T-helper 1 cell treated with Interleukin-12 subunit alpha and Interleukin-12 subunit beta and Interleukin-4 antibody, amounts not matched to agents 30 μg/mL and 1 μg/mL, for 36 hours (primary cell): Measurements from ENCODE around the gene EXOC4.

ENCODE experiments used
- H3K27ac Mint-ChIP-seq: one replicate; pipeline ENCODE4 v1.8.0; 2021; ENCODE audit warnings: mild to moderate bottlenecking, mixed read lengths
- H3K27me3 Mint-ChIP-seq: one replicate; pipeline ENCODE4 v1.8.0; 2021; ENCODE audit warnings: low read depth, mixed read lengths
- H3K36me3 Mint-ChIP-seq: one replicate; pipeline ENCODE4 v1.8.0; 2021; ENCODE audit warnings: low read depth, mixed read lengths
- H3K4me1 Mint-ChIP-seq: one replicate; pipeline ENCODE4 v1.8.0; 2021; ENCODE audit warnings: low read depth, mixed read lengths
- H3K4me3 Mint-ChIP-seq: one replicate; pipeline ENCODE4 v1.8.0; 2021; ENCODE audit warnings: mild to moderate bottlenecking, moderate library complexity, mixed read lengths
- H3K9me3 Mint-ChIP-seq: one replicate; pipeline ENCODE4 v1.8.0; 2021; ENCODE audit warnings: mixed read lengths

Gene EXOC4

DNA sequence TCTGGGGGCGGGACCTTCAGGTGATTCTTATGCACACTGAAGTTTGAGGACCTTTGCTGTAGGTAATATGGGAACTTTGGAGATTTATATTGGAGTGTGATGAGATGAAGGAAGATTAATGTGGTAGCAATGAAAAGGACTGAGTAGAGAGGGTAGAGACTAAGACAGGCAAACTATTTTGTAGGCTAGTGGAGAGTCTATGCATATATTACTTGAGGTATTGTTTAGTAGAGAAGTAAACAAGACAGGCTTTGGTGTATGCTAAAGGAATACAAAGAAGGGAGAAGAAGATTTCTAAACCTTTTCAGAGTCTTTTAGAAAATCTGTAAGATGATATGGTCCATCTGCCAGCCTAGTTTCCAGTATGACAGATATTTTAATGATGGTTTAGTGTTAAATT lies 129.1 kb downstream of the EXOC4 start:
- Mint-ChIP-seq H3K9me3 (no peaks in the 10 kb centered on the region), H3K27ac (no peak overlapping the region), H3K27me3 (no peaks in the 10 kb centered on the region), H3K4me1 (no peaks in the 10 kb centered on the region), H3K4me3 (no peak overlapping the region), H3K36me3 (no peaks in the 10 kb centered on the region)

DNA sequence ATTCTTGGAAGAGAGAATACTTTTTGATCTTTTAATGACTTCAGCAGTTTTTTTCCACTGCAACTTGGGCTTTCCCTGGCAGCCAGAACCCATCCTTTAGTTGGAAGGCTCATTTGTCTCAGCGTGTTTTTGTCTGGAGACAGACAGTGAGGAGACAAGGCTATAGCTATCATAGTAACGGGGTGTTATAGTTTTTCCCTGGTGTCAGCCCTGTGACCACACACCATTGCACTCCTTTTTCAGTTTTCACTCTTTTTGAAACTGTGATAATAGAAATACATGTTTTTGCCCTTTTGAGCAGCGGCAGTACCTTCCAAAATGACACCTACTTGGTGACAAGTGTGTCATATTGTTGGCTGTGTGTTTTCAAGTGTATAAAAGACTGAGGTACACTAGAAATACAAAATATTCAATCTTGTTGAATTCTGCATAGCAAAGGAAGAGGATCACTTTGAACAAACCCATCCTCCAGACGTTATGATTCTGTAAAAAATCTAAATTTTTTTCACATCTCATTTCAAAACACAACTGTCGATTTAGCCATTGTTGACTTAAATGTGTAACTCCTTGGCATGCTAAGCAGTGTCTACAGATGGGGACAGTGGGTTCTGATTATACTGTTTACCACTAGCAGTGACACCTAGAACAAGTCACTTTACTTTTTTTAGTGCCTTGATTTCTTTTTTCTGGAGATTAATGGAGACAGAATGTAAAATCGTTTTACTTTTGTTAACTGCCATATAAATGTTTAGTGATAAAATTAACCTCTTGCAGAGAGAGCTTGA lies 130.1 kb downstream of the EXOC4 start:
- Mint-ChIP-seq H3K9me3 (no peaks in the 10 kb centered on the region), H3K36me3 (no peaks in the 10 kb centered on the region), H3K4me3 (no peak overlapping the region), H3K27ac (no peak overlapping the region), H3K27me3 (no peaks in the 10 kb centered on the region), H3K4me1 (no peaks in the 10 kb centered on the region)

- H3K27ac Mint-ChIP-seq: no peak overlapping the region
- H3K4me1 Mint-ChIP-seq: no peaks in the 10 kb centered on the region
- H3K36me3 Mint-ChIP-seq: no peaks in the 10 kb centered on the region
- peaks cover 4% of the 10 kb centered on the region for H3K9me3 Mint-ChIP-seq
- H3K27me3 Mint-ChIP-seq: no peaks in the 10 kb centered on the region
- H3K4me3 Mint-ChIP-seq: no peak overlapping the region
These were observed 133.3 kb downstream of the EXOC4 start for GRCh38 chr7:133386205-133386604.

DNA sequence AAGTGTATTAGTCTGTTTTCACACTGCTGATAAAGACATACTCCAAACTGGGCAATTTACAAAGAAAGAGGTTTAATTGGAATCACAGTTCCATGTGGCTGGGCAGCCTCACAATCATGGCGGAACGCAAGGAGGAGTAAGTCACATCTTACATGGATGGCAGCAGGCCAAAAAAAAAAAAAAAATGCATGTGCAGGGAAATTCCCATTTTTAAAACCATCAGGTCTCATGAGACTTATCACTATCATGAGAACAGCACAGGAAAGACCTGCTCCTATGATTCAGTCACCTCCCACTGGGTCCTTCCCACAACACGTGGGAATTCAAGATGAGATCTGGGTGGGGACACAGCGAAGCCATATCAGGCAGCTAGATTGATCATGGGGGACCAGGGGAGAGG lies 136.8 kb downstream of the EXOC4 start:
- H3K4me3 Mint-ChIP-seq: no peak overlapping the region
- H3K36me3 Mint-ChIP-seq: no peaks in the 10 kb centered on the region

GRCh38 chr7:133391206-133391605 lies 138.3 kb downstream of the EXOC4 start:
- Mint-ChIP-seq H3K27ac (no peak overlapping the region), H3K9me3 (peaks cover 4% of the 10 kb centered on the region), H3K4me3 (no peak overlapping the region), H3K36me3 (no peaks in the 10 kb centered on the region), H3K27me3 (no peaks in the 10 kb centered on the region), H3K4me1 (no peaks in the 10 kb centered on the region)

More for the DNA sequence above, 136.8 kb downstream of the EXOC4 start:
- no peaks in the 10 kb centered on the region for H3K4me1 Mint-ChIP-seq
- H3K27me3 Mint-ChIP-seq: no peaks in the 10 kb centered on the region
- H3K9me3 Mint-ChIP-seq: peaks cover 4% of the 10 kb centered on the region
- H3K27ac Mint-ChIP-seq: no peak overlapping the region

- Mint-ChIP-seq H3K27ac (no peak overlapping the region), H3K36me3 (no peaks in the 10 kb centered on the region), H3K9me3 (no peaks in the 10 kb centered on the region), H3K4me3 (no peak overlapping the region), H3K27me3 (no peaks in the 10 kb centered on the region), H3K4me1 (no peaks in the 10 kb centered on the region)
These were observed 141.5 kb downstream of the EXOC4 start for GRCh38 chr7:133394369-133394768.

DNA sequence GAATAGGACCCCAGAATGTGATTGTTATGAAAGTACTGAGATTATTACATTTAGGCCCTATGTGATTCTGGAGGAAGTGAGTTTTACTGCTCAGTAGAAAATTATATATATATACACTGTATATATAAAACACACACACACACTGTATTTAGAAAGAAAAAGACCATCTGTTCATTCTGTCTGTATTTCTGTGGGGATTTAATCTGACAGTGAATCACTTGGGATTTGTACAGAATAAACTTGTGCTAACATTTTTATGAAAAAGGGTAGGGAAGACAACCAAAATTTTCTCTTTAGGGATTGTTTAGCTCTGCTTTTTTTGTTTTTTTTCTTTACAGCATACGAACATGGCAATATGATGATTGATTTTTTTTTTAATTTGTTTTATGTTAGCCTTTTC lies 142.7 kb downstream of the EXOC4 start:
- H3K4me3 Mint-ChIP-seq: no peak overlapping the region
- H3K9me3 Mint-ChIP-seq: no peaks in the 10 kb centered on the region
- no peaks in the 10 kb centered on the region for H3K4me1 Mint-ChIP-seq
- no peak overlapping the region for H3K27ac Mint-ChIP-seq
- no peaks in the 10 kb centered on the region for H3K36me3 Mint-ChIP-seq
- H3K27me3 Mint-ChIP-seq: no peaks in the 10 kb centered on the region

- H3K4me1 Mint-ChIP-seq: peaks cover 2% of the 10 kb centered on the region
- H3K27me3 Mint-ChIP-seq: no peaks in the 10 kb centered on the region
- H3K36me3 Mint-ChIP-seq: no peaks in the 10 kb centered on the region
- H3K9me3 Mint-ChIP-seq: no peaks in the 10 kb centered on the region
- H3K27ac Mint-ChIP-seq: no peak overlapping the region
- no peak overlapping the region for H3K4me3 Mint-ChIP-seq
These were observed 145.6 kb downstream of the EXOC4 start for GRCh38 chr7:133398506-133398905.

DNA sequence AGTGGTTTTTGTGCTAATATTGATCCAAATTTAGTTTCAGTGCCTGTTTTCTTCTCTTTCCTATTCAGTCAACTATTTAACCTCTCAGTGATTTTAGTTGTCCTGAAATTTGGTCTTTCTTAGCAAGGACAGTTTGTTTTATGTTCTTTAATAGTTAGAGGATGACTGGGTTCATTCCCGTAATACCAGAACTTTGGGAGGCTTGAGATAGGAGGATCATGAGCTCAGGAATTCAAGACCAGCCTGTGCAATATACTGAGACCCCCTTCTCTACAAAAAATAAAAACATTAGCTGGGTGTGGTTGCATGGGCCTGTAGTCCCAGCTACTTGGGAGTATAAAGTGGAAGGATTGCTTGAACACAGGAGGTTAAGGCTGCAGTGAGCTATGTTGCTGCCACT lies 148.3 kb downstream of the EXOC4 start:
- H3K27me3 Mint-ChIP-seq: no peaks in the 10 kb centered on the region
- H3K27ac Mint-ChIP-seq: no peak overlapping the region
- H3K4me3 Mint-ChIP-seq: no peak overlapping the region
- no peaks in the 10 kb centered on the region for H3K36me3 Mint-ChIP-seq
- H3K9me3 Mint-ChIP-seq: no peaks in the 10 kb centered on the region
- peaks cover 2% of the 10 kb centered on the region for H3K4me1 Mint-ChIP-seq

- H3K36me3 Mint-ChIP-seq: no peaks in the 10 kb centered on the region
- H3K27ac Mint-ChIP-seq: no peak overlapping the region
- H3K4me3 Mint-ChIP-seq: no peak overlapping the region
- H3K4me1 Mint-ChIP-seq: no peaks in the 10 kb centered on the region
- no peaks in the 10 kb centered on the region for H3K9me3 Mint-ChIP-seq
- no peaks in the 10 kb centered on the region for H3K27me3 Mint-ChIP-seq
These were observed 155.3 kb downstream of the EXOC4 start for GRCh38 chr7:133408212-133408611.

GRCh38 chr7:133409421-133409820 lies 156.5 kb downstream of the EXOC4 start:
- H3K9me3 Mint-ChIP-seq: no peaks in the 10 kb centered on the region
- H3K27ac Mint-ChIP-seq: no peak overlapping the region
- no peaks in the 10 kb centered on the region for H3K27me3 Mint-ChIP-seq
- H3K4me3 Mint-ChIP-seq: no peak overlapping the region
- H3K4me1 Mint-ChIP-seq: no peaks in the 10 kb centered on the region
- H3K36me3 Mint-ChIP-seq: no peaks in the 10 kb centered on the region

GRCh38 chr7:133409966-133410365 lies 157.1 kb downstream of the EXOC4 start:
- no peaks in the 10 kb centered on the region for H3K9me3 Mint-ChIP-seq
- H3K4me1 Mint-ChIP-seq: no peaks in the 10 kb centered on the region
- H3K4me3 Mint-ChIP-seq: no peak overlapping the region
- no peak overlapping the region for H3K27ac Mint-ChIP-seq
- no peaks in the 10 kb centered on the region for H3K36me3 Mint-ChIP-seq
- H3K27me3 Mint-ChIP-seq: no peaks in the 10 kb centered on the region

GRCh38 chr7:133411395-133411794 lies 158.5 kb downstream of the EXOC4 start:
- Mint-ChIP-seq H3K27ac (no peak overlapping the region), H3K4me3 (no peak overlapping the region), H3K36me3 (no peaks in the 10 kb centered on the region), H3K9me3 (no peaks in the 10 kb centered on the region), H3K27me3 (no peaks in the 10 kb centered on the region), H3K4me1 (no peaks in the 10 kb centered on the region)

DNA sequence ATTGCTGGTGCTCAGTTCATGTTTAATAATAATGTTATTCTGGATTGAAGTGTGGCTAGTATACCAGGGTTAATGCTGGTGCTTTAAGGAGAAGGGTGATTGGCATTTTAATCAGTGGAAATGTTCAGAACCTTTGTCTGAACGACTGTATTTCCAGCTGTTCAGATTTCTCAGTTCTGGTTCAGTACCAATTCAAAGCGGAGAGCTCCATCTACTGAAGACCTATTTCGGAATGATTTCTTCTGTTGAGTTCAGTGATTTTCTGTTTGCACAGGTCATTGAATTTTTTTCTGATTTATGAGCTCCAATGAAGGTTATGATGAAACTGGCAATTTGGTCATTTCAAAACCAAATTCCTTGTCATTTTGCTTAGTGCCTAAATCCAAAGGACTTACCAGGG lies 160.1 kb downstream of the EXOC4 start:
- no peaks in the 10 kb centered on the region for H3K9me3 Mint-ChIP-seq
- no peaks in the 10 kb centered on the region for H3K4me1 Mint-ChIP-seq
- no peak overlapping the region for H3K4me3 Mint-ChIP-seq
- no peaks in the 10 kb centered on the region for H3K27me3 Mint-ChIP-seq
- H3K36me3 Mint-ChIP-seq: no peaks in the 10 kb centered on the region
- H3K27ac Mint-ChIP-seq: no peak overlapping the region

GRCh38 chr7:133419041-133419440 lies 166.2 kb downstream of the EXOC4 start:
- H3K27ac Mint-ChIP-seq: no peak overlapping the region
- H3K9me3 Mint-ChIP-seq: peaks cover 5% of the 10 kb centered on the region
- peaks cover 2% of the 10 kb centered on the region for H3K36me3 Mint-ChIP-seq
- H3K4me3 Mint-ChIP-seq: no peak overlapping the region
- H3K27me3 Mint-ChIP-seq: no peaks in the 10 kb centered on the region
- H3K4me1 Mint-ChIP-seq: no peaks in the 10 kb centered on the region

DNA sequence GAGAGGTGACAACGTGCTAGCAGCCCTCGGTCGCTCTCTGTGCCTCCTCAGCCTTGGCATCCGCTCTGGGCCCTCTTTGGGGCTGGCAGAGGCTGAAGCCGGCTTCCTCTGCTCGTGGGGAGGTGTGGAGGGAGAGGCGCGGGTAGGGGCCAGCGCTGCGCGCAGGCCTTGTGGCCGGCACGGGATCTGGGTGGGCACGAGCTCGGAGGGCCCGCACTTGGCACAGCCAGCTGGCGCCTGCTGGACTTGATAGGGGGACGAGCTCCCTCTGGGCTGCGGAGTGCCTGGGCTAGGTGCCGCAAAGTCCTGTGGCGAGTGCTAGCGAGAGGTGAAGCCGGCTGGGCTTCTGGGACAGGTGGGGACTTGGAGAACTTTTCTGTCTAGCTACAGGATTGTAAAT lies 170.7 kb downstream of the EXOC4 start:
- Mint-ChIP-seq H3K36me3 (peaks cover 17% of the 10 kb centered on the region), H3K9me3 (peaks cover 7% of the 10 kb centered on the region), H3K27ac (no peak overlapping the region), H3K4me1 (peaks cover 9% of the 10 kb centered on the region), H3K4me3 (no peak overlapping the region), H3K27me3 (no peaks in the 10 kb centered on the region)
